ENCODE results near the gene KSR1.

Gene KSR1

DNA sequence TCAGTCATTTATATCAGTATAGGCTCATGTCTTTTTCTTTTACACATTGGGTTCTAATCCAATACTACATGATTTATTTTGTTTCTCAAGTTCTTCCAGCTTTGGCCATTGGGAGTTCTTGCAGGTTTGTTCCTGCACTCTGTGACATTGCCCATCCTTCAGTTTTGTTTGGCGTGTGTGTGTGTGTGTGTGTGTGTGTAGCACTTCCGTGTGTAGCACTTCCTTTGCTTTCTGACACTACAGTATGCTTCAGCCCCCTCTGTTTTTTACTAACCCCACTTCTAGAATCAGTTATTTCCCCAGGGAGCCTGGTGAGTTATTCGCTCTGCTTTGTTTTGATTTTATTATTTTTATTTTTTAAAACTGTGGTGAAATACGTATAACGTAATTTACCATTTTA, 99.1 kb downstream of the KSR1 start:
- DNase-seq: no peak

DNA sequence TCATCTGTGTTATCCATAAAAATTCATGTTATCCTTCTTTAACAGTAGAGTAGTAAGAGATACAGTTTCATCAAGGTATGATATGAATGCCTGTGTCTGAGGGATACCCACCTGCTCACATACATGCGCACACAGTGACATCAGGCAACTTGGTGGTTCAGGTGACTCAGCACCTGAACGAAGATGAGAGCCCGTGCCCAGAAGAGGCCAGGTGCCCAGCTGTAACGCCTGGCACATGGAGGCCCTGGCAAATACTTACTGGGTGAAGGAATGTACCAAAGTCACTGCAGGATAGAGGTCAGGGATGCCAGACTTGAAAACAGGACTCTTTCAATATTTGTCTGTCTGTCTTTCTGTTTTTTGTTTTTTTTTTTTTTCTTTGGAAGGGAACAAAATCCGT, 102.1 kb downstream of the KSR1 start:
- DNase-seq: no peak

DNA sequence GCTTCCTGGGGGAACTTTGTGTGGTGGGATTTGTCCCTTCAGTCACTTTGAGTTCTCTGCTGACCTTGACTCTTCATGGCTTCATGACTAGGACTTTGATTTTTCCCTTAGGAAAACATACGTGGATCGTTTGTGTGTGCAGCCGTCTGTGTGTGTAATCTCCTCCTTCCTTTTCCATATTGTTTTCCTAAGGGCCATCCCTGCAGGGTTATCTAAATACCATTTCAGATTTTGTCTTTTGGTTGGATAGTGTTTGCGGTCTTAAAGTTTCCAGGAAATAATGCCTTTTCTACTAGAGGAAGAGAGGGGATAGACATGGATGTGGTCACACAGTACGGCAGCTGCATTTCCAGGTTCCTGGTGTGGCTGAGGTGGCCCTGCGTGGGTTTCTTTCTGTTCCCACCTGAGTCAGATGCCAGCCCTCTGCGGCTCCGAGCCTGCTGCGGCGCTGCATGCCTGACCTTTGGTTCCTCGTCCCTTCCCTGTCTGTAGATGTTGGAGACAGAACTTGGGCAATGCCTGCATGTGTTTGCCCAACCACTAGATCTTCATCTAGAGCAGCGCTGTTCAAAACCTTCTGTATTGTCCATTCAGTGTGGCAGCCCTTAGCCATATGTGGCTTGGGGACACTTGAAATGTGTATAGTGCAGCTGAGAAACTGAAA, 102.7 kb downstream of the KSR1 start:
- no peak for DNase-seq

DNA sequence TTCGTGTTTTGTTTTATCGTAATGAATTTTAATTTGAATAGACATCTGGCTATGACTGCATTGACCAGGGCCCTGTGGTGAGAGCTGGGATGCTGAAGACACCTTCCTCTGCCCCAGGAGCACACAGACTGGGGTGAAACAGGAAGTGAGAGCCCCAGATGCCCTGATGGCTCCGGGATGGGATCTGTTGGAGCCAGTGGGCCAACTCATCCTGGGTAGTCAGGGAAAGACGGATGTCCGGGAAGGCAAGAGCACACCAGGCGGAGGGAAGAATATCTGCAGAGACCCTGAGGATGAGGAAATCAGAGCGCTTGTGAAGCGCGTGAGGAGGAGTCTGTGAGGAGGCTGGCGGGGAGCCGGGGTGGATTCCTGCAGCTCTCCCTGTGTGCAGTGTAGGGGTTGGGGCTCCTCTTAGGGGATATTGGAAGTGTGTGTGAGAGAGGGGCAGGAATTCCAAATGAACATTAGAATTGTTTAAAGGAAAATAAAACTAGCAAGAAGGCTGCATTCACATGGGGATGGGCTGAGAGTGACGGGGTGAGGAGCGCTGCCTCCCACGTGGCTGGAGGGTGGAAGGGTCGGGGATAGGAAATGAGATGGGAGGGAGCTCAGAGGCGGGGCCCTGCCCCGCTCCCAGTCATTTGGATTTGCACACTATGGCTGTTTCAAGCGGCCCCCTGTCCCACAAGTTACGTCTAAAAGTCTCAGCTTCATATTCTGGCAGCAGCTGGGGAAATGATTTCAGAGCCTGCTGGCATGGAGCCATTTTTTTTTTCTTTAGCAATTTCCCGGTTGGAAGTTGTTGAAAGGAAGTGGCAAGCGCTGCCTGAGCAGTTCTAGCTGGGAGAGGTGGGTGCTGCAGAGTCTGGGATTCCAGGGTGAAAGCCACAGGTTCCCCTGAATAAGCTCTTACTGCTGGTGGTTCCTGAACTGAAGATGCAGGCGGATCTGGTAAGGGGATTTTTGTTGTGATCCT, 103.5 kb downstream of the KSR1 start:
- DNase-seq: peak; percentile 32

DNA sequence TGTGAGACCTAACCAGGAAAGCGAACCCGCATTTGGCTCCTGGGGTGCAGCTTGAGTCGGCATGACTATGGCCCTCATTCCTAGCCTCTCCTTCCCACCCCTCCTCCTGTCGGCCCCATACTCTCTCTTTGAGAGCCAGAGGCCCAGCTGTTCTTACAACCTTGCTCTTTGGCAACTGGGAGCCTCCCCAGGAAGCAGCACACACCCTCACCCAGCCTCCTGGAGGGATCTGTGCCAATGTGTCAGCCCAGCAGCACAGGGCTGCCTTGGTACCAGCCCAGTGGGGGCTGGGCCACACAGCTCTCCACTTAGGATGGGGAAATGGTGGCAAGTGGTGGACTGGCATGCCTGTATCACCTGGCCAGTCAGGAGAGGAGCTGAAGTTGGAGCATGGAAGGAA, 104.4 kb downstream of the KSR1 start:
- no peak for DNase-seq

DNA sequence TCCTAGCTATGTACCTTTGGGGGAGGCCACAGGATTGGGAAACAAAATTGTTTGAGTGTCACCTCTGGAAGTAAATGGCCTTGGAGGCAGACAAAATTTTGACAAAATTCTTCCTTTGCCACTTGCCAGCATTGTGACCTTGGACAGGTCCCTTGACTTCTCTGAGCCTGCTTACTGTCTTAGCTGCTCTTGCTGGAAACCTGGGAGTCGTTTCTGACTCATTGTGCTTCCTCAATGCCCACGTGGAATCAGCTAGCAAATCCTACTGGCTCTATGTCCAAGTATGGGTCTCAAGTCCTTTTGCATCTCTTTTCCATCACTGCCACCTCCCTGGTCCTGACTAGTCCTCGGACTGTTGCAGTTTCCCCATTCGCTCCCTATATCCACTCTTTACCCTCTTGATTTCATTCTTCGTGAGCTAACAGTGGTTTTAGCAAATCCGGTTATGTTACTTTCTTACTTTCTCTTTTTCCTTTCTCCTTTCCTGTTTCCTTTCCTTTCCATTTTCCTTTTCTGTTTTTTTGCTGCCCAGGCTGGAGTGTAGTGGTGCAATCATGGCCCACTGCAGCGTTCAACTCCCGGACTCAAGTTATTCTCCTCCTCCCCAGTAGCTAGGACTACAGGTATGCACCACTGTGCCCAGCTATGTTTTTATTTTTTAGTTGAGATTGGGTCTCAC, 106.7 kb downstream of the KSR1 start:
- DNase-seq: no peak

DNA sequence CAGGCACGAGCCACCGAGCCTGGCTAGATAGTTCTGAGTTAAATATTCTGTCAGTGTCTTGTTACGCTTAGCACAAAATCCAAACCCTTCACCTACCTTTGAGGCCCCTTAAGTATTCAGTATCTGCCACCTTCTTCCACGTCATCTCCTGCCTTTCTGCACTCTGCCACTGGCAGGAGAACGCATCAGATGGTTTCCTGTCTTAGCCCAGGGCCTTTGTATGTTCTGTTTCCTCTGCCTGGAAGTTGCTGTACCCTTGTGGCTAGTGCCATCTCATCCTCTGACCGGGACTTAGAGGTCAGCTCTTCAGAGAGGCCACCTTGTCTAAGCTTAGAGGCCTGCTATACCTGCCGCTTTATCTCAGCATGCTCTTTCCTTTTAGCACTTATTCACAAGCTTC, 107.3 kb downstream of the KSR1 start:
- DNase-seq: no peak

DNA sequence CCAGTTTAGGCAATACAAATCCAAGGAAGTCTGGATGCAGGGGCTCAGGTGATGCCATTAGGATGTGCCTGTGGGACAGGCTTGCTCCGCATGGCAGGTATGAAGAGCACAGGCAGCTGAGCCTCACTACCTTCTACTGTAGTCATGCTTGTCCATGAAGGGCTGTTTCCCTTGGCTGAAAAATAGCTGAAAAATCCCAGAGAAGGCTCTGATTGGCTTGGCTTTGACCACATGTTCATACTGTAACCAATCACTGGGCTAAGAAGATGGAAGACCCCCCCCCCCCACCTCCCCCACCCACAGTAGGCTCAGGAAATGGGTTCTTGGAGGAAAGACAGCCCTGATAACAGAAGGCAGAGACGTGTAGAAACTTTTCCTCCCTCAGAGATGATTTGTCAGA, 108.2 kb downstream of the KSR1 start:
- DNase-seq: no peak

DNA sequence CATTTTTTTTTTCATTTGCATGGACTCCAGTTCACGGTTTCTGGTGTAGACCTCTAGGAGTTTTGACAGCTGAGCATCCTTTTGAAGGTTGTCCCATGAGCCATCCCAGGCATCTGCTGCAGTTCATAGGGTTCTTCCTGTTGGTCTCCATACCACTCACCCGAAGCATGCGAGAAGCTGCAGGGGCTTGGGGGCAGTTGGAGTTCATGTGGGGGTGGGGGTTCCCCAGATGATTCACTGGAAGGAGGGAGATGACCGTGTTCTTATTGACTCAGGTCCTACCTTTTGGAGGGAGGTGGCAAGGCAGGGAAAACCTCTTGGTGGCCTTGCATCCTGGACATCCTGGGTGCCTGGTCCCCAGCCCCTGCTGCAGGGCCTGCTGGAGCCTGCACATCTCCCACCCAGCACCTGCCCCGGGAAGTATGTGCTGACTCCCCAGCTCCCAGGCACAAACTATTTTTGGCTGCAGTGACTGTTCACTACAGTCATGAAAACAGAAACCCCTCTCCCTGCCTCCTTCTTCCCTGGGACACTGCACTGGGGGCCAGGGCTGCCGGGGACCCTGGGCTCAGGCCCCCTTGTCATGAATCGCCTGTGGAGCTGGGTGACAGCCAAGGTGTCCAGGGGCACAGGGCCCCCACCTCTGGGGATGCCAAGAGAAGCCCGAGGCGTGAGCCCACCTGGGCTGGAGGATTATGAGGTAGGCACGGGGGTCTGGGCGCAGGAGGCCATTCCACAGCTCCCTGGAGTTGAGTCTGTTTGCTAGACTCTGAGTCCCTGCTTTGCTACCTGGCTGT, 109.8 kb downstream of the KSR1 start:
- no peak for DNase-seq

DNA sequence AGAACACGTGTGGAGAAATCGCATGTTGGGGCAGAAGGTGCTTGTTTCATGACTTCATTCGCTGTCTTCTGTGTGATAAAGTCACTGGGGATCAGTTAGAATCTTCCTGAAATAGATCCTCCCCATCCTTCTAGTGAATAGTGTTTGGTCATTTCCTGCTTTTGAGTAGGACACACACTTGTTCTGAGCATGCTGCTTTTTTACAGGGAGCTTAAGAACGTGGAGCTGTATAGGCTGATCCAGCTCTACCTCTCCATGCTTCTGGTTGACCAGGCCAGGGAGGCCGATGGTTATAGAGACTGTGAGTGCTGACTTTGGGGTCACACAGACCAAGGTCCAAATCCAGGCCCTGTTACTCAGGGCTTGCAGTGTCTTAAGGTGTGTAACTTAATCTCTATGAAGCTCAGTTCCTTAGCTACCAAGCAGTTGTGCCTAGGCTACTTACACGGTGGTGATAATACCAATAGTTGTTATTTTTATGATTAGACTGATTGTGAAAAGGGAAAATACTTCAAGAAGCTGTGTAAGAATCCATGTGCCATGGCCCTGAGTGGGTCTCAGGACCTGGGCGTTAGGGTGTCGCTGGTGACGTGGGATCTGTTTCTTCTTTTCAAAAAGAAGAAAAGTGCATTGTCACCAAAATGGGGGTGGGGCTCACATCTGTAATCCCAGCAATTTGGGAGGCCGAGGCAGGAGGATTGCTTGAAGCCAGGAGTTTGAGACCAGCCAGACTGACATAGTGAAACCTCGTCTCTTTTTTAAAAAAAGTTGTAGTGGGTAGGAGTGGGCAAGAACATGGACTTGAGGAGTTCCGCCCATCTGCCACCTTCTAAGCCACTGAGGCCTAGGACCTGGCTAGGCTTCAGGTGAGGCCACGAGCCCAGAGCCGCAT, 110.7 kb downstream of the KSR1 start:
- DNase-seq: no peak

DNA sequence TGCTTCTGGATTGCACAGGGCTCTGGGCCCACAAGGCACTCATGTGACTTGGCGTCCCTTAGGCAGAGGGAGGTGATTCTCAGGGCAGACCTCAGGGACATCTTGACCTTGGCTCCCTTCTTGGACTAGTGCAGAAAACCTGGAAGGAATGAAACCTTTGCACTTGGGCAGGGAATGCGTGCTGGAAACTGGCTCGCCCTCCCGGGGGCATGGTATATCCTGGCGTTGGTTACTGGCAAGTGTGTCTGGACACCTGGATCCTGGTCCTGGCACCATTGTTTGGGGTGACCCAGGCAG, 111.3 kb downstream of the KSR1 start:
- no peak for DNase-seq

DNA sequence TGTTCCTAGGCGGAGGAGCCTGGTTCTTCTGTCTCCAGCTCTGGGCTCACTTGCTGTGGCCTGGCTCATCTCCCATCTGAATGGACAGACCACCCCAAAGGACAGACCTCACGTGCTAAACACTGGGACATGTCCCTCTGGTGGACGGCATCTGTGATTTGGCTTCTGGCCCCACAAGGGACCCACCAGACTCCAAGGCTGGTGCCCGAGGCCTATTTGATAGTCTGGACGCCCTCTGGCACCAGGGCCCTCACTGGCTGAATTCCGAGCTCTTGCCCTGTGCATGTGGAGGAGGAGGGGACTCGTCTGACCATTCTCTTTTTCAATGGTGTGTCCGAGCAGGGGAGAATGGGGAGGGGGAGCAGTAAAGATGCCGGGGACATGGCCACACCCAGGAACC, 112.0 kb downstream of the KSR1 start:
- no peak for DNase-seq

DNA sequence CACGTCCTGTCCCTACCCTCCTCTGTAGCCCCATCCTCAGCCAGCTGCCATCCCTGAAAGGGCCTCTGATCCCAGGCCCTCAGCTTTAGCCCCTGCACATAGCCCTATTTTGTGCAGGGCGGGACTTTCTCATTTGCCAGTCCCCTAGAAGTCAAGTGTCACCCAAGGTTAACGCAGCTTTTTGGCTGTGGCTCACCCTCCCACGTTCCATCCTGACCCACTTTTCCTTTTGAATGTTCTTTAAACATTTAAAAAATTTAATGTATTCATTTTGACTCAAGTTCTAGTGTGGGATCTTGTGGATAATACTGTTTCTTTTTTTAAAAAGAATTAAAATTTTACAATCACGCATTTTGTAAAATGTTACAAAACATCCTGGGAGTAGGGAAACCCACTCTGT, 112.6 kb downstream of the KSR1 start:
- DNase-seq: no peak

DNA sequence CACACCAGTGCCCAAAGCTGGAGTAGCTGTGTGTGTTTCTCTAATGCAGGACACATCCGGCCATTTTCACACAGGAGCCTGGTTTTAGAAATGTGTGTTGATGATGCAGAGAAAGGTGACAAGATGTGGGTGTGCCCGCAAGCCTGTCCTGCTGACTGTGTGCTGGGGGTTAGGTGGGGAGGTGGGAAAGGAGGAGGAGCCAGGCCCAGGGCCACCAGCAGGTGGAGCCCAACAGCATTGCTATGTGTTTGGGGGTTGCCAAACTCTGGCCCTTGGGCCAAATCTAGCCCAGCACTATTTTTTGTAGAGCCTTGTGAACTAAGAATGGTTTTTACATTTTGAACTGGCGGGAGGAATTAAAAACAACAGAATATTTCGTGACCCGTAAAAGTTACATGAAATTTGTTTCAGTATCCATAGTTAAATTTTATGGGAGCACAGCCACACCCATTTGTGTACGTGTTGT, 113.0 kb downstream of the KSR1 start:
- peak; percentile 17 for DNase-seq

DNA sequence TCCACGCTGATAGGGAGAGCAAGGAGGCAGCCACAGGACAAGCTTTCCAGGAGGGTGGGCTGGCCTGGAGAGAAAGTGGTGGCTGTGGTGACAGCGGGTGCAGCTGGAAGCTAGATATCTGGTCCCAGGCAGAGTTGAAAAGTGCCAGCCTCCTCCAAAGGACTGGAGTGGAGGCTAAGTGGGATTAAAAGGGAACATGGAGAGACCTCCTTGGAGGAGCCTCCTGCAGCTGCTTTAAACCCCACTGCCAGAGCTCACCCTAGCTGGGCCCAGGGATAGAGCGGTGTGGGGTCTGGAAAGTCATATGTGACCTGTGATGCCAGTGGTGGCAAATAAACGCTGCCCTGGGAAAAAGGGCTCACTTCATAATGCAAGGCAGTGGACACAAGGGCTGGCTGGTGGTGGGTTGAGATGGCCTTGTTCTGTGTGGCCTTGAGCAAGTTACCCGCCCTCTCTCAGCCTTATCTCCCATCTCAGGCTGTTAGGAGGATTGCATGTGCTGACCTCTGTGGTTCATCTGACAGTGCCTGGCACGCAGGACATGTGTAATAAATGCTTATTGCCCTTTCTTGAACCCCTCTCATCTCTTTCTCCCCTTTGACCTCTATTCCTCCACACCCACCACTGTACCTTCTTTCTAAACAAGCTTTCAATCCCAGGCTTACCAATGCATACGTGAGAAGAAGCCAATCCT, 113.8 kb downstream of the KSR1 start:
- no peak for DNase-seq

DNA sequence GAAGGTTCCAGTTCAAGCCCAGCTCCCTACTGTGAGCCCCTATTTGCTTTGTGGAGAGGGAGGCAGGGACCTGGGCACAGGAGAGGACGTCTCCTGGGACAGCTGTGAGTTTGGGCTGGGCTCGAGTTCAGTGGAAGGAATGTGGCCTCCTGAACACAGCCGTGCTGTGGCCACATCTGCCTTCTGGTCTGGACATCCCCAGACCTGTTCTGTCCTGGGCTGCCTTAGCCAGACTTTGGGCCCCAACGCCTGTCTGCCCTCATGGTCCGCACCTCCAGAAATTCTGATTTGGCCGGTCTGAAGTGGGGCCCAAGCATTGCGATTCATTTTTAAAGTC, 114.3 kb downstream of the KSR1 start:
- no peak for DNase-seq

DNA sequence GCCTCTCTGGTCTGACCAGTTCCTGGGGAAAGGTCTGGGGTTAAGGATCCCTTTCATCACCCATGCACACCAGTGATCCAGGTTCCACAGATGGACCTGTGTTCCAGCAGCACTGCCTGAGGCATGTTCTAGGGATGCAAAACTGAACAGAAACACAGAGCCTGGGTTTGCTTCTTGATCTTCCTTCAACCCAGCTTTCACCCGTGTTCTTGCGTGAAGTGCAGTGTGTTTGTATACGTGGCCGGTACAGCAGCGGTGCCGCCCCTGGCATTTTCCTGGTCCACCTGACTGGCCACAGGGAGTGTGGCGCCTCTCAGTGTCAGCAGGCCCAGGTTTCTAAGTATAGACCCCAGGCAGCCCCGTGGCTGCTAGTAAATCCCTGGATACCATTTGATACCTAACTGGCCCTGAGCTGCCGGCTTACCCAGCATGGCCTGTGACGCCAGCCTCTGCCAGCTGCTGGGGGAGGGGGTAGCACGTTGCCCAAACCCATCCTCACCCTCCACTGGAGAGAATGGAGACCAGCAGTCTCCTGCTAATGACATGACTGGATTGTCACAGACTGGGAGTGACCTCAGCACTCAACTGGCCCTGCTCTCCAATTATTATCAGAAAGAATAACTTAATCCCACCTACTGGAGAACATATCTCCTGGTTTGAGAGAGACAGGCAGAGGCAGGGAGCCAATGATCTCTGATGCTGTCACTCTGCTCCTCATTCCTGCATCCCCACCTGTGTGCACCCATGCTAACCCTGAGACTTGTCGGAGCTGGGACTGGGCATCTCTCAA, 115.5 kb downstream of the KSR1 start:
- DNase-seq: no peak

DNA sequence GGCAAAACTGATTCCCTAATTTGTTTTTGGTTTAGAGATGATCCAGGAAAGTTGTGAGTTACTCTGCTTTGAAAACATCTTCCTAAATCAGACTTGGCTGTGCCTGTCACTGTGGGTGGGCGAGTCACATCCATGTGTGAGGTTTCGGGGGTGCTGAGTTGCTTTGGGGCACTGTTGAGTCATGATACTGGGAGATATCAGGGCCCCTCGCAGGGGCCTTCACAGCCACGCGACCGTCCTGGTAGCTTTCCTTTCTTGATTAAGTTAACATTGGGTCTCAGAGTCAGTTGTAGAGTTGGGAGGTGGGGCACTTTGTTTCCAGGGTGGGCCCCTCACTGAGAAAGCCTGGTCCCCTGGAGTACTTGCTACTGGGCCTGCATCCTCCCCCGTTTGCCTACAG, 116.4 kb downstream of the KSR1 start:
- DNase-seq: no peak

DNA sequence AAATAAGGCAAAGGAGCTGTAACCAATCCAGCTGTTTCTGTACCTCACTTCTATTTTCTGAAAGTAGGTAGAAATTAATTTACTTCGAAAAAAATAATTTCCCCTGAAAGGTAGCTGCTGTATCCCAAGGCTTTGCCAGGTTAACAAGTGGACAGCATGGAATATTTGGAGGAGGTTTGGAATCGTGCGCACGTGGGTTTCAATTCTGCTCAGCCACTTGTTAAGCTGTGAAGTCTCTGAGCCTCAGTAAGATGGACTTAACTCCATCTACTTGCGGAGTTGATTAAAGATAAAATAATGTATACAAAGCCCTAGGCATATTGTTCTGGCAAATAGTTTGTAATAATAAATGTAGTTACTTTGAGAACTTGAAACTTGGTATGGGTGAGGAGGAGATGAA, 117.3 kb downstream of the KSR1 start:
- no peak for DNase-seq

DNA sequence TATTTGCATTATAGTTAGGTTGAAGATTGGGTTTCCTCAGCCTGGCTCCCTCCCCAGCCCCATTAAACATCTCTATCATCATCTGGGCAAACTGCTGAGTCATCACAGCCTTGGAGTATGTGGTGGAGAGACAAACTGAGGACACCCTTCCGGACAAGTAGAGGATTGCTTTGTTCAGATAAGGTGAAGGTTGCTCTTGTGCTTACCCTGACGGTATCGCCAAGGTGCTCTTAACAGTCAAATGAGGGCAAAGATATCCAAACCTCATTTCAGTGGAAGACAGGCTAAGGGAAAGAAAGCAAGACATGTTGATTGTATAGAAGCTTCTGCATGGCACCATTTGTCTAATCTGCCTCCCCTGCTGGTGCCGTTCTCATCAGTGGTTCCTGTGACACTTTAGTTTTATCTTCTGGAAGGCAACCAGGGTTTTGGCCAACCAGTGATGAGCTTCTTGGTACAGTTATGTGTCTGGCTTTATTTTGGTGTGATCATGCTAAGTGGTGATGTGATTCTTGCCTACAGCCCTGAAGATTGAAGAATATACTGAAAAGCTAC, 117.8 kb downstream of the KSR1 start:
- DNase-seq: no peak
